Osteocyte (in vitro differentiated cells): Measurements from ENCODE around the gene IMPDH1. TPM values are rescaled to one million over a fixed set of nuclear protein-coding genes. Genes with fewer than 3 reads are reported as not detected.

Source experiments
- DNase-seq: peaks from one replicate; pipeline ENCODE4 v3.0.0; 2021; ENCODE audit warnings: mixed read lengths; ENCODE audit not compliant: unreplicated experiment; ENCODE audit errors: extremely low spot score
- H3K27ac Mint-ChIP-seq: one replicate; pipeline ENCODE4 v1.8.0; 2021; ENCODE audit warnings: mild to moderate bottlenecking, mixed read lengths; ENCODE audit not compliant: unreplicated experiment
- H3K27me3 Mint-ChIP-seq: one replicate; pipeline ENCODE4 v1.8.0; 2021; ENCODE audit warnings: mixed read lengths; ENCODE audit not compliant: unreplicated experiment
- H3K36me3 Mint-ChIP-seq: one replicate; pipeline ENCODE4 v1.8.0; 2021; ENCODE audit warnings: mixed read lengths; ENCODE audit not compliant: unreplicated experiment
- H3K4me1 Mint-ChIP-seq: one replicate; pipeline ENCODE4 v1.8.0; 2021; ENCODE audit warnings: mixed read lengths; ENCODE audit not compliant: unreplicated experiment
- H3K4me3 Mint-ChIP-seq: one replicate; pipeline ENCODE4 v1.8.0; 2021; ENCODE audit warnings: mild to moderate bottlenecking, moderate library complexity, mixed read lengths; ENCODE audit not compliant: unreplicated experiment
- H3K9me3 Mint-ChIP-seq: one replicate; pipeline ENCODE4 v1.8.0; 2021; ENCODE audit warnings: mixed read lengths; ENCODE audit not compliant: unreplicated experiment
- total RNA-seq: library from RNA; stranded (reverse); gene quantifications from 2 replicates; pipeline ENCODE4 v1.2.1, GENCODE V29; 2021
- TF ChIP-seq, protein P1 (sequence below): fragments of 200-600 bp; sonication (generic); IDR thresholded peaks from 2 replicates; pipeline ENCODE4 v1.5.0; 2021; ENCODE audit warnings: antibody characterized with exemption, mild to moderate bottlenecking, moderate library complexity

Gene IMPDH1
- total RNA-seq, 1 donor from 2014 or later = 33.5 TPM

DNA sequence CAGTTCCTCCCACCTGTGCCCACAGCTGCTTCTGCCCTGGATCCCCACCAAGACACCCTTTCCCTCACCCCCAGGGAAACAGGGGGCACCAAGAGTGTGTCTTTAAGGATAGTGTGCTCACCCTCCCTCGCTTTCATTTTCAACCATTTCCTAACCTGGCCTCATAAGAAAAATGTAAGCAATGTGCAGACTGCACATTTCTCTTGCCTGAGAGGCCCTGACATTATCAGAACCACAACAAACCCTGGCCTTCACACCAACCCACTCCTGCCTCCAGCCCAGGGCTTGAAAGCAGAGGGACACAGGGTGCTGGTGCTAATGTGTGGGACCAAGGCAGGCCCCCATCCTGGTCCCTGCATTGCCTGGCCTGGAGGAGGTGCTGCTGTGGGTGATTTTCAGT lies 11.0 kb upstream of the IMPDH1 start:
- DNase-seq = no peak
- no peaks in the 10 kb centered on the region for H3K36me3 Mint-ChIP-seq
- H3K27ac Mint-ChIP-seq = no peak overlapping the region
- no peak overlapping the region for H3K4me3 Mint-ChIP-seq
- TF ChIP-seq, protein P1, sequence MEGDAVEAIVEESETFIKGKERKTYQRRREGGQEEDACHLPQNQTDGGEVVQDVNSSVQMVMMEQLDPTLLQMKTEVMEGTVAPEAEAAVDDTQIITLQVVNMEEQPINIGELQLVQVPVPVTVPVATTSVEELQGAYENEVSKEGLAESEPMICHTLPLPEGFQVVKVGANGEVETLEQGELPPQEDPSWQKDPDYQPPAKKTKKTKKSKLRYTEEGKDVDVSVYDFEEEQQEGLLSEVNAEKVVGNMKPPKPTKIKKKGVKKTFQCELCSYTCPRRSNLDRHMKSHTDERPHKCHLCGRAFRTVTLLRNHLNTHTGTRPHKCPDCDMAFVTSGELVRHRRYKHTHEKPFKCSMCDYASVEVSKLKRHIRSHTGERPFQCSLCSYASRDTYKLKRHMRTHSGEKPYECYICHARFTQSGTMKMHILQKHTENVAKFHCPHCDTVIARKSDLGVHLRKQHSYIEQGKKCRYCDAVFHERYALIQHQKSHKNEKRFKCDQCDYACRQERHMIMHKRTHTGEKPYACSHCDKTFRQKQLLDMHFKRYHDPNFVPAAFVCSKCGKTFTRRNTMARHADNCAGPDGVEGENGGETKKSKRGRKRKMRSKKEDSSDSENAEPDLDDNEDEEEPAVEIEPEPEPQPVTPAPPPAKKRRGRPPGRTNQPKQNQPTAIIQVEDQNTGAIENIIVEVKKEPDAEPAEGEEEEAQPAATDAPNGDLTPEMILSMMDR = no peak
- H3K9me3 Mint-ChIP-seq = no peaks in the 10 kb centered on the region
- H3K27me3 Mint-ChIP-seq = peaks cover 9% of the 10 kb centered on the region
- H3K4me1 Mint-ChIP-seq = no peaks in the 10 kb centered on the region

DNA sequence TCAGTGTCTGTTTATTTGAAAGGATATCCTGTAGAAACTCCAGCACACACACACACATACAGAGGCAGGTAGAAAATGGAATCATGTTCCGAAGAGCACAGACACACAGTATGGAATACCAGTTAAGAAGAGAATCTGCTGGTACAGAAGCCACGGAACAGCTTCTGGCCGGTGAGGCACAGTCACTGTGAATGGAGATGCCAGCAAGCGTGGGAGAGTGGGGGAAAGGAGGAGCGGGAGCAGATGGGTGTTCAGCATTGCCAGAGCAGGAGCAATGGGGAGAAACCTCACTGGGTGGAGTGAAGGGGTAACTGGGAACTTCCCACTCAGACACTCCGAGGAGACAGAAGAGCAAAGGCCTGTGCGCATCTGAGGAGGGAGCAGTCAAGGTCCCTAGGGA lies 9.5 kb upstream of the IMPDH1 start:
- TF ChIP-seq, protein P1 = no peak
- Mint-ChIP-seq H3K9me3 (no peaks in the 10 kb centered on the region), H3K27me3 (peaks cover 11% of the 10 kb centered on the region), H3K36me3 (no peaks in the 10 kb centered on the region), H3K4me3 (no peak overlapping the region), H3K27ac (no peak overlapping the region), H3K4me1 (no peaks in the 10 kb centered on the region)
- no peak for DNase-seq

DNA sequence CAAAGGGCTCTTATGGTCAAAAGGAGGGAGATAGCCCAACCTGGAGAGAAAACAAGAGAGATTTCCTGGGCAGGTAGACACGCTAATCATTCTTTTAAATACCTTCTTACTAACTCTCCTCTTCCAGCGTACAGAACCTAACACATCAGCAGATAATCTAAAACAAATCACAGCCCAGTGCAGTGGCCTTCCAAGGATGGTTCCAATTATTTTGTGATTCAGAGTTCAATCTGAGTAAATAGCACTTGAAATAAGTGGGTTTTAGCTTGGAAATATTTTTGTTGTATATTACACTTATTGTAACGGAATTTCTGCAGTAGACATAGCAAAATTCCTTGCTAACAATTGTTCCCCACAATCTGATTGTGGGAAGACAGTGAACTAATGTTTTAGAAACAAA lies 7.3 kb upstream of the IMPDH1 start:
- TF ChIP-seq, protein P1 = no peak
- no peak for DNase-seq
- peaks cover 8% of the 10 kb centered on the region for H3K9me3 Mint-ChIP-seq
- no peak overlapping the region for H3K4me3 Mint-ChIP-seq
- H3K27ac Mint-ChIP-seq = no peak overlapping the region
- no peaks in the 10 kb centered on the region for H3K4me1 Mint-ChIP-seq
- no peaks in the 10 kb centered on the region for H3K36me3 Mint-ChIP-seq
- H3K27me3 Mint-ChIP-seq = peaks cover 24% of the 10 kb centered on the region

DNA sequence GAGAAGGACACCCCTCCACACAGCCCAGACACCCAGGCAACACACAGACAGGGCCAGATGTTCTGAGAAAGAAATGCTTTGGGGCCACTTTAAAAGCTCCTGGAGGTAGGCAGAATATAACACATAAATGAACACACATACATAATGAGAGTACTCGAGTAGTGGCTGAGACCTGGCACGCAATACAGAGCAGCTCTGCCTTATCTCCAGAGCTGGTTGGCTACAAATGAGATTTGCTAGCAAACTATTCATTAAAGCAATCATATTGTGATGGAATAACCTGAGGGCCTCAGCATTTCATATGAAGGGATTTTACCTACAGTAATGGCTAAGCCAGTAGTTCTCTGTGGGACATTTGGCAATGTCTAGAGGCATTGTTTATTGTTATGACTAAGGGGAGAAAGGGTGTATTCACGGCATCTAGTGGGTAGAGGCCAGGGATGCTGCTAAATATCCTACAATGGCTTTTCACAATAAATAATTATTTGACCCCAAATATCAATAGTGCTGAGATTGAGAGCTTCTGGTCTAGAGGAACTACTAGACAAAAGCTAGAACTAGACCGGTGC lies 5.5 kb upstream of the IMPDH1 start:
- H3K27me3 Mint-ChIP-seq = peaks cover 26% of the 10 kb centered on the region
- H3K27ac Mint-ChIP-seq = no peak overlapping the region

DNA sequence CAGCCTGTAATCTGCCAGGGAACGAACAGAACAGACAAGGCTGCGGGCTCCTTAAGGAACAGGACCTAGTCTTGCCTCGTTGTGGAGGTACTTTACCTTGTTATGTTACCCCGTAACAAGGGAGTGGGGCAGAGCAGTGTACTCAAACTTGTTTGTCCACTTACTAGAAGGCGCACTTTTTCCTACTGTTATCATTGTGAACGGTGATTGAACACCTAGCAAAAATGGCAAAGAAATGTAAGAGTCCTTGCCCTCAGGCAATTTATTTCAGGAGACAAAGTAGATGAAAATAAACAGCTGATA lies 620 bp upstream of the IMPDH1 start:
- Mint-ChIP-seq H3K27me3 (peaks cover 18% of the 10 kb centered on the region), H3K4me3 (peak overlapping the region; percentile 87), H3K4me1 (peaks cover 13% of the 10 kb centered on the region), H3K36me3 (no peaks in the 10 kb centered on the region), H3K27ac (peak overlapping the region; percentile 79), H3K9me3 (peaks cover 8% of the 10 kb centered on the region)
- no peak for DNase-seq
- TF ChIP-seq, protein P1 = no peak

More for the DNA sequence above, 5.5 kb upstream of the IMPDH1 start:
- Mint-ChIP-seq H3K4me3 (no peak overlapping the region), H3K36me3 (no peaks in the 10 kb centered on the region), H3K4me1 (peaks cover 2% of the 10 kb centered on the region), H3K9me3 (peaks cover 8% of the 10 kb centered on the region)
- DNase-seq = no peak
- TF ChIP-seq, protein P1 = no peak
